Duodenal mucosa (tissue), 2 donors: ENCODE data around the gene RCC1.
"Not testable (repeated sequence)": the region's sequence is repeated elsewhere in the genome, so short reads cannot be mapped to it uniquely, and the experiment has no call there.

Source experiments
- H3K27ac ChIP-seq: one replicate; pipeline ENCODE4 v1.7.0; 2013; ENCODE audit warnings: low read depth, low read length
- H3K27me3 ChIP-seq, 2 donors: one replicate each; pipeline ENCODE4 v1.7.0; 2013; ENCODE audit warnings: low read length in 2 of 2, control low read depth in 1 of 2; ENCODE audit not compliant: insufficient read depth in 2 of 2, control insufficient read depth in 1 of 2
- H3K36me3 ChIP-seq, 2 donors: one replicate each; pipeline ENCODE4 v1.7.0; 2013; ENCODE audit warnings: low read length in 2 of 2, control low read depth in 1 of 2; ENCODE audit not compliant: insufficient read depth in 2 of 2, control insufficient read depth in 1 of 2
- H3K4me1 ChIP-seq, 2 donors: one replicate each; pipeline ENCODE4 v1.7.0; 2013; ENCODE audit warnings: low read length in 2 of 2, control low read depth in 1 of 2; ENCODE audit not compliant: insufficient read depth in 2 of 2, control insufficient read depth in 1 of 2
- H3K4me3 ChIP-seq, 2 donors: one replicate each; pipeline ENCODE4 v1.7.0; 2013; ENCODE audit warnings: low read length in 2 of 2, low read depth in 1 of 2
- H3K9ac ChIP-seq, 2 donors: one replicate each; pipeline ENCODE4 v1.7.0; 2013; ENCODE audit warnings: low read length in 2 of 2, low read depth in 1 of 2
- H3K9me3 ChIP-seq, 2 donors: one replicate each; pipeline ENCODE4 v1.7.0; 2013; ENCODE audit warnings: low read length in 2 of 2, control low read depth in 1 of 2; ENCODE audit not compliant: control insufficient read depth in 1 of 2

The RCC1 gene

DNA sequence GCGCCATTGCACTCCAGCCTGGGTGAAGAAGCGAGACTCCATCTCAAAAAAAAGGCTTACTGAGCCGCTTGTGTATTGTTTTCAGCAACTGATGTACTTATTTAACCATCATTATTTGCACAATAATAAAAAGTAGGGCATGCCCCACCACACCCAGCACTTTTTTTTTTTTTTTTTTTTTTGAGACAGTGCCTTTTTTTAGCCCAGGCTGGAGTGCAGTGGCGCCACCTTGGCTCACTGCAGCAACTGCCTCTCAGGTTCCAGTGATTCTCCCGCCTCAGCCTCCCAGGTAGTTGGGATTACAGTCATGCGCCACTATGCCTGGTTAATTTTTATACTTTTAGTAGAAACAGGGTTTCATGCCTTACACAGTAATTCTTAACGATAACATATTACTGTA lies 34.8 kb downstream of the RCC1 start:
- Histone ChIP-seq H3K4me3 (no peak overlapping the region), H3K27ac (no peak overlapping the region), H3K4me1 (peaks cover 13 to 15% of the 10 kb centered on the region in 2 donors), H3K9ac (no peak overlapping the region), H3K36me3 (peaks cover 11 to 27% of the 10 kb centered on the region in 2 donors), H3K9me3 (no peaks in the 10 kb centered on the region), H3K27me3 (no peaks in the 10 kb centered on the region)

DNA sequence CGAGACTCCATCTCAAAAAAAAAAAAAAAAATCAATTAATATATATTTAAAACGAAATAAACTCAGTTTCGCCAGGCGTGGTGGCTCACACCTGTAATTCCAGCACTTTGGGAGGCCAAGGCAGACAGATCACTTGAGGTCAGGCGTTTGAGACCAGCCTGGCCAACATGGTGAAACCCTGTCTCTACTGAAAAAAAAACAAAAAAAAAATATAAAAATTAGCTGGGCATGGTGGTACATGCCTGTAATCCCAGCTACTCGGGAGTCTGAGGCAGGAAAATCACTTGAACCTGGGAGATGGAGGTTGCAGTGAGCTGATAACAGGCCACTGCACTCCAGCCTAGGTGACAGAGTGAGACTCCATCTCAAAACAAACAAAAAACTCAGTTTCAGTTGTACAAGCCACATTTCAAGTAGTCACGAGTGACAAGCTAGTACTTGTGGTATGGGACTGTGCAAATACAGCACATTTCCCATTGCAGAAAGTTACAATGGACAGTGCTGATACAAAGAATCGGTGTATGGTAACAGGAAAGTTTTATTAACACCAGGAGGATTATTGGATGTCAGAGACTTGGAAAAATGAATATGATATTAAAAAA lies 35.7 kb downstream of the RCC1 start:
- H3K9ac ChIP-seq, H3K27me3 ChIP-seq, H3K9me3 ChIP-seq, H3K4me3 ChIP-seq, H3K27ac ChIP-seq: not testable (repeated sequence)
- Histone ChIP-seq H3K36me3 (peaks cover 5 to 18% of the 10 kb centered on the region in 2 donors), H3K4me1 (peaks cover 13 to 15% of the 10 kb centered on the region in 2 donors)

GRCh38 chr1:28545246-28545628 lies 39.4 kb downstream of the RCC1 start:
- Histone ChIP-seq H3K4me3 (no peak overlapping the region), H3K9ac (no peak overlapping the region), H3K27ac (no peak overlapping the region), H3K4me1 (no peaks in the 10 kb centered on the region), H3K27me3 (no peaks in the 10 kb centered on the region), H3K9me3 (no peaks in the 10 kb centered on the region), H3K36me3 (no peaks in the 10 kb centered on the region)

- no peaks in the 10 kb centered on the region for H3K9me3 ChIP-seq
Measured at GRCh38 chr1:28548318-28548717, 42.5 kb downstream of the RCC1 start.

DNA sequence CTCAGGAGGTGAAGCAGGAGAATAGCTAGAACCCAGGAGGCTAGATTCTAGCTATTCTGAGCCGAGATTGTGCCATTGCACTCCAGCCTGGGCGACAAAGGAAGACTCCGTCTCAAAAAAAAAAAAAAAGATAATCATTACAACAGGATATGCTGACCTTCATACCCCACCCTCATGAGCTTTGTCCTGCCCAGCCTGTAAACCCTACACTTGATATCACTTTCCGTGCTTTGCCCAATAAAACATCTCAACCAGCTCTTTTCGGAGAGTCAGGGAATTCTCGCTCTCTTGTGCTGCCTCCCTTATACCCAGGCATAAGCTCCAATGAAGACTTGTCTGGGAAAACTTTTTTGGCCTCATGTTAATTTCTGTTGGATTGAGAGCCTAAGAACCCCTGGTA lies 45.5 kb downstream of the RCC1 start:
- H3K4me1 ChIP-seq, result peaks cover 0 to 10% of the 10 kb centered on the region in 2 donors
- no peak overlapping the region for H3K27ac ChIP-seq
- no peaks in the 10 kb centered on the region for H3K9me3 ChIP-seq
- H3K27me3 ChIP-seq, result no peaks in the 10 kb centered on the region
- no peak overlapping the region for H3K4me3 ChIP-seq
- no peak overlapping the region for H3K9ac ChIP-seq
- no peaks in the 10 kb centered on the region for H3K36me3 ChIP-seq

More at GRCh38 chr1:28548318-28548717, 42.5 kb downstream of the RCC1 start:
- no peaks in the 10 kb centered on the region for H3K36me3 ChIP-seq
- no peaks in the 10 kb centered on the region for H3K27me3 ChIP-seq
- no peak overlapping the region for H3K27ac ChIP-seq
- peaks cover 0 to 4% of the 10 kb centered on the region in 2 donors for H3K4me1 ChIP-seq
- no peak overlapping the region for H3K4me3 ChIP-seq
- H3K9ac ChIP-seq, result no peak overlapping the region

DNA sequence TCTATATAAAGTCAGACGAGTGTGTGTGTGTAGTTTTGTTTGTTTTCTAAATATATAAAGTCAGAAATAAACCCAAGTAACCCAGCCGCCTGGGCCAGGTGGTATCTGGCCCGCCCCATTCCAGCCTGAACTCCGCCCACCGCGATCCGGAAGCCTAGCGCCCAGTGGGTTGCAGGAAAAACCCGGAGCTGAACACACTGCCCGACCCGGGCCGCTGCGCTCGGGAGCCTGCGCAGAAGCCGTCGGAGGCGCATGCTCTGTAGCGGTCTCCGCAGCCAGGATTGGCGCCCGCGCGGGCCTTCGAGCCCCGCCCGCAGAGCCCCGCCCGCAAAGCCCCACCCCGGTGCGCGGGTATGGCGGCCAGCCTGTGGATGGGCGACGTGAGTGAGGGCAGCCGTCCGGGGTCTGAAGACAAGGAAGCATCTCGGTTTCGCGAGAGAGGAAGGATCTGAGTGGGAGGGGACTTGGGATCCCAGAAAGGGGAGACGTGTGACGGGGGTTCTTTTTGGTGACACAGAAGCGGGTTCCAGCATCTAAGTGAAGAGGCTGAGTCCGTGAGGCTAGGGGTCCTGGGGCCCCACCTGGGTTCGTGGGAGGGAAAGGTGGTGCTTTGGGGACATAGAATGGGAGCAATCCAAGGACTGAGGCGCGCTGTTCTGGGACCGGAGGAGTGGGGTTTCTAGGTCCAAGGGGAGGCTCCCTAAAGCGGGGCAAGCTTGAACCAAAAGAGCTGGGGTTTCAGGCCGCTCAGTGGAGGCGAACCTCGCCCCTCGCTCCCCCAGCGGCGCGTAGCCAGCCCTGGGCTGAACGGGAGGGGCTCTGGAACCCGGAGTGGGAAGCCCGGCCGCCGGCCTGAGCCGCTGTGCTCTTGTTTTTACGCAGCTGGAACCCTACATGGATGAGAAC lies 47.2 kb downstream of the RCC1 start, which contains the start of gene TRNAU1AP:
TSS of gene TRNAU1AP (plus strand) at position 328 of the 906 bp plus-strand sequence. CDS start at position 354, 26 bp downstream.
- Histone ChIP-seq H3K4me1 (peaks cover 0 to 10% of the 10 kb centered on the region in 2 donors), H3K27me3 (no peaks in the 10 kb centered on the region), H3K4me3 (peak within 1 kb of the TSS; percentile 97 to 100)

DNA sequence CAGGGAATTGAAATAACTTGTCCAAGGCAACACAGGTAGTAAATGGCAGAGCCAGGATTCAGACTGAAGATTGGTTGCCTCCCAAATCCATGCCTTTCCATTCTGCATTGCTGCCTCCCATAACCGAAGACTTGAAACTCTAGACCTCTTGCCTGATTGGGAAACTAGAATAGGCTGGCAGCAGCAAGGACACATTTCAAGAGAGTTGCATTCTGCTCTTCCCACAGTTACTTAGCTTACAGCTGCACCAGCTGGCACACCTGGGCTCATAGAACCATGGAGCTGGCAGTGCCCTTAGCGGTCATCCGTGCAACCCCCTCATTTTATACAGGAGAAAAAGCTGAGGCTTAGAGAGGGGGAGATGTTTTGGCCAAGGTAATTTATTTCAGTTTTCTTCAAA lies 55.0 kb downstream of the RCC1 start:
- no peaks in the 10 kb centered on the region for H3K4me1 ChIP-seq
- H3K36me3 ChIP-seq, result peaks cover 16 to 46% of the 10 kb centered on the region in 2 donors
- H3K27ac ChIP-seq, result no peak overlapping the region
- no peaks in the 10 kb centered on the region for H3K27me3 ChIP-seq
- H3K9ac ChIP-seq, result no peak overlapping the region
- H3K4me3 ChIP-seq, result no peak overlapping the region
- no peaks in the 10 kb centered on the region for H3K9me3 ChIP-seq

More for the DNA sequence above, 47.2 kb downstream of the RCC1 start, which contains the start of gene TRNAU1AP:
- H3K27ac ChIP-seq, result peak within 1 kb of the TSS; percentile 71
- peak within 1 kb of the TSS; percentile 93 to 94 for H3K9ac ChIP-seq
- H3K36me3 ChIP-seq, result no peaks in the 10 kb centered on the region
- no peaks in the 10 kb centered on the region for H3K9me3 ChIP-seq

DNA sequence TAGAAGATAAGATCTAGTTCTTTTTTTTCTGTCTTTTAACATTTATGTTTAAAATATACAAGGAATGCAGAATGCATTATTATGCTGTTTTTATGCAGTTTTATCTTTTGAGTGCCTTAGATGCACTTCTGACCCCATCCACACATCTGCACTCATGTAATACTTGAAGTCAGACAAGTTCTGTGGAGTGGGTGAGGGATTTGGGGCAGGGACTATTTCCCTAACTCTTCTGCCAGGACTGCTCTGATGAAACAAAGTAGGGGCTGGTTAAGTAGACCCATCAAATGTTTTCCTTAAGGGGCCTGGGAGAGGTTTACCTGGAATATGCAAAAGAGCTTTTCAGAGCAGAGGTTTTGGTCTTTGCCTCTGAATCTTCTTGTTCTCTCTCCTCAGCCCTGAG lies 58.5 kb downstream of the RCC1 start:
- Histone ChIP-seq H3K4me1 (no peaks in the 10 kb centered on the region), H3K4me3 (no peak overlapping the region), H3K27ac (no peak overlapping the region), H3K9ac (no peak overlapping the region), H3K36me3 (peaks cover 24 to 64% of the 10 kb centered on the region in 2 donors), H3K9me3 (no peaks in the 10 kb centered on the region), H3K27me3 (no peaks in the 10 kb centered on the region)

- H3K27me3 ChIP-seq, result no peaks in the 10 kb centered on the region
- H3K27ac ChIP-seq, result no peak overlapping the region
- no peak overlapping the region for H3K4me3 ChIP-seq
- no peak overlapping the region for H3K9ac ChIP-seq
- H3K36me3 ChIP-seq, result peaks cover 24 to 59% of the 10 kb centered on the region in 2 donors
- no peaks in the 10 kb centered on the region for H3K4me1 ChIP-seq
- H3K9me3 ChIP-seq, result no peaks in the 10 kb centered on the region
Measured at GRCh38 chr1:28565040-28565439, 59.2 kb downstream of the RCC1 start.

GRCh38 chr1:28565726-28566125 lies 59.9 kb downstream of the RCC1 start:
- Histone ChIP-seq H3K36me3 (peaks cover 22 to 59% of the 10 kb centered on the region in 2 donors), H3K27ac (no peak overlapping the region)

More at GRCh38 chr1:28565726-28566125, 59.9 kb downstream of the RCC1 start:
- Histone ChIP-seq H3K4me3 (no peak overlapping the region), H3K9me3 (no peaks in the 10 kb centered on the region), H3K4me1 (no peaks in the 10 kb centered on the region), H3K9ac (no peak overlapping the region), H3K27me3 (no peaks in the 10 kb centered on the region)
